Coronary artery (tissue), 2 donors: ENCODE data around the gene SLC16A4.
"Not testable (repeated sequence)": the region's sequence is repeated elsewhere in the genome, so short reads cannot be mapped to it uniquely, and the experiment has no call there.

Experiments
- DNase-seq: peaks from one replicate; pipeline ENCODE4 v3.0.0-alpha.2; 2017; ENCODE audit warnings: low spot score
- H3K27ac ChIP-seq, 2 donors: fragments of 200-600 bp; sonication (generic); one replicate each; pipeline ENCODE4 v1.5.1; 2016 to 2019
- H3K4me3 ChIP-seq: fragments of 200-600 bp; sonication (generic); 2 replicates; pipeline ENCODE4 v1.5.1; 2016; ENCODE audit warnings: mild to moderate bottlenecking, moderate library complexity
- CTCF ChIP-seq: fragments of 200-600 bp; sonication (generic); IDR thresholded peaks from one replicate; pipeline ENCODE4 v1.5.1; 2019; ENCODE audit warnings: antibody characterized with exemption

The SLC16A4 gene

GRCh38 chr1:110420874-110421793 lies 30.3 kb upstream of the SLC16A4 start:
- TF ChIP-seq CTCF: no peak
- peak overlapping the region in 1 of 2 donors; percentile 58 for H3K27ac ChIP-seq
- no peak overlapping the region for H3K4me3 ChIP-seq
- DNase-seq: no peak

GRCh38 chr1:110420023-110420662 lies 29.3 kb upstream of the SLC16A4 start:
- no peak for DNase-seq
- H3K27ac ChIP-seq: peak overlapping the region in 1 of 2 donors; percentile 58

GRCh38 chr1:110418729-110419128 lies 27.9 kb upstream of the SLC16A4 start:
- no peak for TF ChIP-seq CTCF
- no peak overlapping the region for H3K4me3 ChIP-seq
- no peak for DNase-seq
- no peak overlapping the region for H3K27ac ChIP-seq

More at GRCh38 chr1:110420023-110420662, 29.3 kb upstream of the SLC16A4 start:
- no peak for TF ChIP-seq CTCF
- H3K4me3 ChIP-seq: no peak overlapping the region

GRCh38 chr1:110413045-110413444 lies 22.2 kb upstream of the SLC16A4 start:
- H3K27ac ChIP-seq: not testable (repeated sequence)

GRCh38 chr1:110412576-110412975 lies 21.8 kb upstream of the SLC16A4 start:
- no peak for TF ChIP-seq CTCF
- no peak overlapping the region for H3K27ac ChIP-seq
- DNase-seq: no peak

More at GRCh38 chr1:110413045-110413444, 22.2 kb upstream of the SLC16A4 start:
- DNase-seq, H3K4me3 ChIP-seq: not testable (repeated sequence)

GRCh38 chr1:110411173-110411735 lies 20.4 kb upstream of the SLC16A4 start:
- H3K27ac ChIP-seq: no peak overlapping the region
- DNase-seq: no peak

More at GRCh38 chr1:110412576-110412975, 21.8 kb upstream of the SLC16A4 start:
- no peak overlapping the region for H3K4me3 ChIP-seq

More at GRCh38 chr1:110411173-110411735, 20.4 kb upstream of the SLC16A4 start:
- no peak for TF ChIP-seq CTCF
- H3K4me3 ChIP-seq: no peak overlapping the region
